GM18907 (cell line): Measurements from ENCODE around the gene TNIP2.
"Not testable (repeated sequence)": the region's sequence is repeated elsewhere in the genome, so short reads cannot be mapped to it uniquely, and the experiment has no call there.

Experiments
- ATAC-seq: cut with Tn5 transposase; IDR thresholded peaks from one replicate; pipeline ENCODE4 v1.9.1; 2021; ENCODE audit warnings: mild to moderate bottlenecking, moderate library complexity; ENCODE audit not compliant: unreplicated experiment

TNIP2 gene

DNA sequence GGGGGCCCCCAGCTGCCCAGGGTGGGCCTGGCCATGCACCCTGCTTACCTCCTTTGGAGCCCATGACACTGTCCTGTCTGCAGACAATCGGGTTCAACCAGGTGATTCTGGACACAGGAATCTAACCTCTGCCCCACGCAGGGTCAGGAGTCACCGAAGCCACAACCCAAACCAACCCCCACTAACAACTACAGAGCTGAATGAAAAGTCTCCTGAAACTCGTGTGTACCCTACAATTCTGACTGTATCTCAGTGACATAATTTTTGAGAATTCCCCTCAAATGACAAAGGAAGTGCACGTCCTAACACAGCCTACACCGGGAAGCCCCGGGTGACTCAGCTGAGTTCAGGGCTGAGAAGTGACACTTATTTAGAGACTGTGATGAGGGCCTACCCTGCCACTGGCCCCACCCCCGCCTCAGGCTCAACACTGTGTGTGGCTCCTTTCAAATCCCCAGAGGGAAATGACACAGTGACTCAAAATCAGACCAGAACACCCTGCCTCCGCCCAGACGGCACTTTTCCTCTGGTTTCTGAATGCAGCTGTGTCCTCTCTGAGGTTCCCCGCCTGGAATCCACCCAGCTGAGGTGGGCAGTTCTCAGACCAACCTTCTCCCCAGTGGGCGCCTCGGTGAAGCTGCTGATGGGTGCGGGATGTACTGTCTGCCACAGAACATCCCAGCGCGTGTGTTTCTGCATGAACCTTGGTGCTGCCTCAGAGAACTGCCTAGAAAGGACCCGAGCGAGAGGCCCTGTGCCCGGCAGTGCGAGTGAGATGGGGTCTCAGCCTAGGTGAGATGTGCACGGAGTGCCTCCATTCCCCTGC is 9.9 kb downstream of the TNIP2 start:
- peak; percentile 86 for ATAC-seq

DNA sequence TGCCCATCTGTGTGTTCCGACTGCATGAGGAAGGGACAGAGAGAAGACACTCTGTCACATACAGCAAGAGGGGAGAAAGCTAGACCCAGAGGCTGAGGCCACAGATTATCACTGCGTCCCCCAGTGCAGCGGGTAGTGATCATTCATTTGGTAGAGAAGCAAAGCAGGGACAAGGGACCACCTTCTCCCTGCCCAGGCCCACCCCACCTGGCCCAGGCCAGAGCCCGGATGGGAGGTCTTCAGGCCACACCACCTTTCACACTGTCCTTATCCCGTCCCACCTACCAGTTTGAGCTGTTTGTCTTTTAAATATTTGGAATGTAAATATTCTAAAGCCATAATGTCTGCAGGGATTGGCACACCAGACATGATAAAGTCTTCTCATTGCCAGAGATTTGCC is 10.6 kb downstream of the TNIP2 start:
- ATAC-seq, result no peak

DNA sequence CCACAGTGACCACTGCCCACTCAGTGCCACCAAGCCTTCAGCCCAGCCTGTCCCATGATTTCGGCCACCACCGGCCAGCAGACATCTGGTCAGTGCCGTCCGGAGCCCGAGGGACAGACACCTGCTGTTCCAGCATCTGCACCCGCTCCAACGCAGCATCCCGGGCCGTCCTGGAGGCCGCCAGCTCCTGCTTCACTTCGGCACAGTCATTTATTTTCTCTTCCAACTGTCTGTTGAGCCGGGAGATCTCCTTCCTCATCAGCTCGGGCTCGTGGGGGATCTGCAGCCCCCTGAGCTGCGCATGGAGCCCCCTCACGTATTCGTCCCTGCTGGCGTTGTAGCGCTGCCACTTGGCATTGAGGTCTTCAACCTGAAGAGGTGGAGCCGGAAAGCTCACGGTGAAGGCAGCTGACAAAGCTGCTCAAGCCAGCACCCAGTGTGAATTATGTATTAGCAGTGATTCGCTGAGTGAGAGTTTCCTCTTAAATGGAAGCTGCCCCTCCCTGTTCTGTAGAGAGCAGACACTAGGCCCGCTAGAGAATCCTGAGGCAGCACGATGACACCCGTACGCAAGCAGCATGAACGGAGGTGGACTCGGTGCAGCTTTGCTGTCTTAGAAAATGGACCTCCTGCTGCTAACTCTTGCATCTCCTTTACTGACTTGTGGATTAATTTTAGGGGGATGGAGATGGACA is 11.4 kb downstream of the TNIP2 start:
- no peak for ATAC-seq

DNA sequence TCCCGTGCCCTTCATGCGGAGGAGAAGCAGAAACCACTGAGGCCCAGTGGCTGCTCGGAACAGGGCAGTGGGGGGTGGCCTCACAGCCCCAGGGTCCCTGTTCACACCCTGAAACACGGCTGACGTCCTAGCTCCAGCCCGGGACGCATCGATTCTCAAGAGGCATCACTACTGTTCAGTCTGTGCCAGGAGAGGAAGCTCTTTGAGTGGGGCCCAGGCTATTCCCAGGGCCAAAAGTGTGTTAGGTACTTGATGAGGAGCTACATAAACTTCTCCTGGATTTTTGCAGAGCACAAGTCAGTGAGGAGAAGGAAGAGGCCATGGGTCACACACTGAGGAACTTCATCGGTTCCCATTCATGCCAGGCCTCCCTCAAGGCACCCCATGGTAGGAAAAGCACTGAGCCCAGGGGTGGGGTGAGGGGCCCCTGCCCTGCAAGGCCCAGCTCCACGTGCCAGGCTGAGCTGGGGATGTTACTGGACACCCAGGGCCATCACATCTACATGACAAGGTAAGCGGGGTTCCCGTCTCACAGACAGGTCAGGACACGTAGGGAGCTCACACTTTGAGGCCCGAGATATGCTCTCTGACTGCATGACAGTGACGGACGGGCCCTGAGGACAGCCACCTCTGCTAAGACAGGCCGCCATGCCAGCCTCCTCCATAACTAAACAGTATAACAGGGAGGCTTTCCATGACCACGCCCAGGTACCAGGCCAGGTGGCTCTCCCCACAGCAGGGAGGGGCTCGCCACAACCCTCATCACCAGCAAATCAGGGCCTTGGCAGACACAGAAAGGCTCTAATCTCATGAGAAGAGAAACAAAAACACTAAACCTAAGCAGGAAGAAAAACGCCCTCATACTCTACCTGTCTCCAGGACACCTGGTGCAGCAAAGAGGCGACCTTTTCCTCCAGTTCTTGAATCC is 12.4 kb downstream of the TNIP2 start:
- ATAC-seq, result no peak

DNA sequence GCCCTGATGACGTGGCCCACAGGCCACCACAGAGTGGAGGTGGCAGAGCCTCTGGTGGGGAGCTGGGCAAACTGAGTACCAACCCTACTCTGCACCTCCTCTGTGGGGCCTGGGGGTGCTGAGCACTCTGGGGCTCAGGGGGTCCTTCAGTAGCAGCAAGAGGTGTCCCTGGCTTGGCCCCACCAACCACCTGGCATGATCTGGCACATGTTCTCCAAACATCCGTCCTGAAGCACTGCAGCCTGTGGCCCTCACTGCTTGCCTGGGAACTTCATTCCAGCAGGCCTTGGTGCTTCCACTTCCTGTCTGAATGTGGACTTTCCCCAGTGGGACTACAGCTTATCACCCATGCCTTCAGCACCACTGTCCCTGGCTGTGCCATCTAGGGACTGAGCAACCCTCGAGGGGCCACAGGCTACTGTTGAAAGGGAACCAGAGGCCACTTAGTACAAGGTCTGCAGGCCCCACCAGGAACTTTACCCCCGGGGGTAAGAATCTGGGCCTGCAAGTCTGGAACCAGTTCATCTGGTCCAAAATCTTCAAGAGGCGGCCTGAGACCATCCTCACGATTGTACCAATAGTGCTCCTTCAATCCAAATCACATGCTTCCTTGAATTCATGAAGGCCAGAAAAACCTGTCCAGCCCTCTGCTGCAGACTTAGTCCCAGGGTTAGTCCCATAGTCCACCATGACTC is 13.2 kb downstream of the TNIP2 start:
- no peak for ATAC-seq

DNA sequence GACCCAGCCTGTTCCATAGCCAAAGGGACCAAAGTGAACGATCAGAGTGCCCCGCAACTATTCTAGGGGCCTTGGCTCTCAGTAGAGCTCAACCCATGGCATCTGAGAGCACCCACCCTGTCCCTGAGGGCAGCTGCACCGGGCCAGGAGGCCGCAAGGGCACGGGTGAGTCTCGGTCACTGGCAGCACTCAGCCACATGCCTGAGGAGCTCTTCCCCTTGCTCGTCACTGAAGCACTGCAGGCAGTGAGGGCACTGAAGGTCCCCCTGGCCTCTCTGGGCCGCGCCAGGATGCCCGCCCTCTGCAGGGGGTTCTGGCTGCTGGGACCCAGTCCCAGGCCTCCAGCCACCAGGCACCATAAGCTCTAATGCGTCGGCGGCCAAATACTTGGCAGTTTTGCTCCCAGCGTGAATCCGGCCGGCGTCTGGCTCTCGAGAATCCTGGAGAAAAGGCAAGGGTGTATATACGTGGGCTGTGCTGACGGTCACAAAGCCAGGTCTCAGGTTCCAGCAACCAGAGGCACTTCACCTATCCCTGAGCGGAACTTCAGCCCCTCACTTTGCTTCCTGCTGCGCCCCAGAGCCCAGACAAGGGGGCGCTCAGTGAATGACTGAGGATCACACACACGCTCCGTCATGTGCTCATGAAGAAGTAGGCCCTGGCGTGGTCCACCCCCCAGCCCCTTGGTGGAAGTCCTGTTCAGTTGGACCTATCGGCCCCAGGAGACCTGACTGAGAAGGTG is 13.9 kb downstream of the TNIP2 start:
- no peak for ATAC-seq

DNA sequence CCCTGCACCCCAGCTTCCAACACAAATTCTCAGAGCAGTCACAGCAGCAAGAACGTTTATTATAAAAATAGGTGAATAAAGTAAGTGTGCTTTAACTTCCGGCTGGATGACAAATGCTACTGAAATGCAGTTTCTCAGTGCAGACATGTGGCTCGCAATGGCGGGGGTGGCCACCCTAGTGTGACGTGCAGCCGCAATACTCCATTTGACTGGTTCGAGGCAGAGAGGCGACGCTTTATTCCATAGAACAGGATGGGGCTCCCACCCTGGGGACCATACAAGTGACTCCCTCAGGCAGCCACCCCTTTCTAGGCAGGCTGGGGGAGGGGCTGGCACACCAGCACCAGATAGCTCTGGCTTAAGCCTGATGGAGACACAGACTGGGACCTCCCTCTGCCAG is 14.5 kb downstream of the TNIP2 start:
- ATAC-seq, result no peak

DNA sequence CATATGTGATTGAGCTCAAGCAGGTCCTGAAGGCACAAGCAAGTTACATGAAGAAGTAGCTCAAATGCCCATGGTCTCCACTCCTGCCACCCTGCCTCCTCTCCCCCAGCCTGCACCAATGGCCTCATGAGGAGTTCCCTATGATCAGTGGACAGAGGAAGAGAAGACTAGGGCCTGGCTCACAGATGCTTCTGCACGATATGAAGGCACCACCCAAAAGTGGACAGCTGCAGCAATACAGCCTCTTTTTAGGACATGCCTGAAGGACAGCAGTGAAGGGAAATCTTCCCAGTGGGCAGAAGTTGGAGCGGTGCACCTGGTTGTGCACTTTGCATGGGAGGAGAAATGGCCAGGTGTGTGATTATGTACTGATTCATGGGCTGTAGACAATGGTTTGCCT is 17.8 kb downstream of the TNIP2 start:
- not testable (repeated sequence) for ATAC-seq

DNA sequence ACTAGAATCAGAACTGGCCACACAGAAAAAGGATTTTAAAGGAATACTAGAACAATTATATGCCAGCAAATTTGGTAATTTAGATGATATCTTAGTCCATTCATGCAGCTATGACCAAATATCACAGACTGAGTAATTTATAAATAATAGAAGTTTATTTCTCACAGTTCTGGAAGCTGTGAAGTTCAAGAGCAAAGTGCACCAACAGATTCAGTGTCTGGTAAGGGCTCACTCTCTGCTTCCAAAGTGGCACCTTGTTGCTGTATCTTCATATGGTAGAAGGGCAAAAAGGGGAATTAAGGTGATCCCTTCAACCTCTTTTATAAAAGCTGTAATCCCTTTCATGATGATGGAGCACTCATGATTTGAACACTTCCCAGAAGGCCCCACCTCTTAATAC is 20.3 kb downstream of the TNIP2 start:
- no peak for ATAC-seq

DNA sequence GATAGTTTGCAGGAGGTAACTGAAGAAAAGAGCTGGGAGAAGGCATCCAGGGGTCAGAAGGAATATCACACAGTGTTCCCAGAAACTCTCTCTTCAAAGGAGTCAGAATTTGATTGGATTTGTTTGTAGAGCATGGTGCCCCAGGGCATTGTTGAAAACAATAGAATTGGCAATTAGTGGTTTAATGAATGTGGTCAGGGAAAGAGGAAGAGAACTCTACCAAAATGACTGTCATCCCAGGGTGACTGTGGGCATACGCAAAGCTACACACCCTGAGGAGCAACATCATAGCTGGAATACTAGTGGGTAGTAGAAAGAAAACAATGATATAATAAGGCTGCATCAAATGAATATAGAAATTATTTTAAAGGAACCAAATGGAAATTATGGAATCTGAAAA is 21.5 kb downstream of the TNIP2 start:
- peak; percentile 45 for ATAC-seq

DNA sequence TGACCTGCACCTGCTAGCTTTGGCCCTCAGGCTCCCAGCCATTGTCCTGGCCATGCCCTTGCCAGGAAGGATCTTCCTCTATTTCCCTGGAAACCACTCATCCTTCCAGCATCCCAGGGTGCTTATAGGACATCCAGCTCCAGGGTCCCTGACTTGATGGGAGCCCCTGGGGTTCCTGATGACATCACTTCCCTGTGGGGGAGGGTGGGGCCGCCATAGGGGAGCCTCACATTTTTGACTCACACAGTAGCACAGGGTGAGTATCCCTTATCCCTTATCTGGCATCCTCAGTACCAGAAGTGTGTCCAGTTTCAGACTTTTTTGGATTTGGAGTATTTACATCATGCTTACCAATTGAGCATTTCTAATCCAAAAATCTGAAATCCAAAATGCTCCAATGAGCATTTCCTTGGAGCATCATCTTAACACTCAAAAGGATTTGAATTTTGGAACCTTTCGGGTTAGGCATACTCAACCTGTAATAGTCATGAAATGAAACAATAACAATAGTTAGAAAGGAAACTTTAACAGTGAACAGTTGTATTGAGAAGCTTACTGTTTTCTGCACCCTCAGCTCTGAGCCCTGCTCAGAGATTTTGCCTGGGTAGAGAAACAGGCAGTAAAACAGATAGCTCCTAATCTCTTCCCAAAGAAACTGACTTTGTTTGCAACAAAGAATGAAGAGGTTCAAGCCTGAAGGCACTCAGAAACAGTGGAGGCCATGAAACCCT is 22.1 kb downstream of the TNIP2 start:
- ATAC-seq, result no peak

DNA sequence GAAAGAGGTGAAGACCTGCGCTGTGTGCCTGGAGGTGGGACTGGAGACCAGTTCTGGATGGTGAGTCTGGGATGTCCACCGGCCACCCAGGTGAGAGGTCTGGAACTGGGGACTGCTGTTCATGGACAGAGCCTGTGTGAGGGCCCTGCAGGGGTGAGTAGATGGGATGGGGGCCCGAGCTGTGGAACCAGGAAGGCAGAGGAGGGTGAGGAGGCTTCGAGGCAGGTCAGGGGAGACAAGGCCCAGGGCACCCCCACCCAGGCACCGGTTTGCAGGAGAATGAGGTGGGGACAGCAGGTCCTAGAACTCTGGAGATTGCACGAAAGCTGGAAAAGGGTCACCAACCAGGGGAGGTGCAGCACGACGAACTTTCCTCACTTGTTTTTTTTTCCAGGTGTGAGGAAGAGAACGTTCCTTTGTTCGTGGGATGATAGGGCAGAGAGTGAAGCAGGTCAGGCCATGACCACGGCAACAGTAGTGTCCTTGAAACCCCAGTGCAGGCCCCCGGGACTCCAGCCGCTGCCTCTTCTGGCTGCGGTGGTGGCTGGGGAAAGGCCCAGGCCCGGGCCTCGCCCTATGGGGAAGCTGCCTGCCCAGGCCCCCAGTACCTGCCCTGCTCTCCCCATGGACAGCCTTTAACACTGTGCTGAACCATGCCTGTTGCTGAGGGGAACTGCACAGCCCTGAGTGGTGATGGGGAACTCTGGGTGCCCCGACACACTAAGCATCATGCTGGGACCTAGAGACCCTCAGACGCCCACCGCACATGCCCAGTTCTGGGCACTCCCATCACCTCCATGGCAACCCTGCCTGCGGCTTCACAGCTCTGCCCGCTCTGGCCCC is 22.9 kb downstream of the TNIP2 start:
- ATAC-seq, result no peak

DNA sequence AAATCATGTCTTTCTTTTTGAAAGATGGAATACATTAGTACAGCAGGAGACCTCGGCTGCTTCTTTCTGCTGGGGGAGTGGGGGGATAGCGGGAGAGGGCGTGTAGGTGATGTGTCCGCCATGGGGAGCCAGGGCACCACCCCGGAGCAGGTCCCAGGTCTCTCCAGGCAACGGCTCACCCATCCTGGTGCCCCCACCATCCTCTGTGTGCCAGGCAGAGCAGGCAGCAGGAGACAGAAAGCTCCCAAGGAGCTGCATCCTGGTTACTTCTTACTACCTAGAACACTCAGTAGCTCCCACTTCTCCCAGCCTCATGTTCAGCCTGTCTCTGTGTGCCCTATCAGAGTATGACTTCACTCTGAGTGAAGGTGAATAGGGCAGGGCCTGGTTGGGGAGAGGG is 23.6 kb downstream of the TNIP2 start:
- ATAC-seq, result no peak

DNA sequence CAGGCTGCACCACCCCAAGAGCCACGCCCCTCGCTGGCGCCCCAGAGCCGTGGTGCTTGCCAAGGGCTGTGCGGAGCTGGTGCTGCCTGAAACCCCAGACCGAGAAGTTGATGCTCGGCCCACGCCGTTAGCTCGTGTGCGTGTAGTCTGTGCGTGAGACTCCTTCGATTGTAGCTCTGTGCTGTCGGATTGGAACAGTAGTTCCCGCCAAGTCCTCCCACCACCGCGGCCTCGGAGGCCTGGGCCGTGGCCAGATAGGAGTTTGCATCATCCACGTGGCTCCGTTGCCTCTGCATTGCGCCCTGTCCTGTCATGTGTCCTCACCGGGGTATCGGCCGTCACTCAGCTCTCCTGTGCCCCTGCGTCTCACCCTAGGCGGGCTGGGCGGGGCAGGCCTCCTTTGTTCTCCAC is 24.2 kb downstream of the TNIP2 start:
- ATAC-seq, result no peak

DNA sequence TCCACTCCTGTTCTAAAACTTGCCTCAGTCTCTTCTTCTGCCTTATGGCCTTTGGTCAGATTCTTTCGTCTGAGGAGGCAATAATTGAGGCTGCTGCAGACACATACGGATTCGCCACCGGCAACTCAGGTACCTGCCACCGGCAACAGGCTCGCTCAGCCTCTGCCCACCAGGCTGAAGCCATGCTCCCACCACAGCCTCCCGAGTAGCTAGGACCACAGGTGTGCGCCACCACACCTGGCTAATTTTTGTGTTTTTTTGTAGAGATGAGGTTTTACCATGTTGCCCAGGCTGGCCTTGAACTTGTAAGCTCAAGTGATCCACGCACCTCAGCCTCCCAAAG is 26.6 kb downstream of the TNIP2 start:
- ATAC-seq, result no peak

DNA sequence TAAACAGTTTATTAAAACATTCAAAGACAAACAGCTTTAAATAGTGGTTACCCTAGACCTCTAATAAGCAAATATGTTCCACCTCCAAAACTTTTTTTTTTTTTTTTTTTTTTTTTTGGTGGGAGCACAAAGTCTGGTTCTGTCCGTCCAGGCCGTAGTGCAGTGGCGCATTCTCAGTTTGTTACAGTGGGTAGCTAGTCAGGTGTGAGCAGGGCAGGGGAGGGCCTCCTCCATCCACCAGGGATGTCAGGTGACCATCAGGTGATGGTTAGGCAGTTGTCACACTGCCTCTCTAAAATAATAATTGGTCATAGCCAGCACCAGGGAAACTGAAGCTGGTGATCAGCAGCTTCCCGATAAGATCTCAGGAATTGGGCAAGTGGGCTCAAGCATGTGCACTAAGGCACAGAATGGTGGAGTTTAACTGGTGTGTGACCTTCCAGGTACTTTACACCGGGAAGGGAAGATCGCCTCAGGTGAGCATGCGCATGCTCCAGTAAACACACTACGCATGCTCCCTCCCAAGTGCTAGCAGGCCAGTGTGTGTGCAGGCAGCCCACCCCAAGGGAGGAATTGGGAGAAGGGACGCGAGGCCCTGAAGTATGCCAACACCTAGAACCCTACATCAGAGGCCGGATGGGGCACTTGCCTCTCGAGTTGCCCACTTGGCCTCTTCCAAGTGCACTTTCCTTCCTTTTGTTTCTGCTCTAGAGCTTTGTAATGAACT is 27.2 kb downstream of the TNIP2 start:
- ATAC-seq, result no peak

DNA sequence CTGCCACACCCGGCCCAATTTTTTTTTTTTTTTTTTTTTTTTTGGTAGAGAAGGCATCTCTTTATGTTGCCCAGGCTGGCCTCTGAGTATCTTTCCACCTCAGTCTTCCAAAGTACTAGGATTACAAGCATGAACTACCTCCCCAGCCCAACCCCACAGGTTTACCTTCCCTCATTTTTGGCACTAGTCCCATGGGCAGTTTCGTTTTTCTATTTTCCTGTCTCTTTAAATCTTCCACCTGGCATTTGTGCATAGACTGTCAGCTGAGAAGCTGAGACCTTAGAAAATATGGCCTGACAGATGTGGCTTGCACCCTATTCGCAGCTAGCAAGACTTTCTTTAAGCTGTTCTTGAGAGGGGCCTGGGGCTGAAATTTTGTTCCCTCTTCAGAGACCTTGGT is 27.9 kb downstream of the TNIP2 start:
- ATAC-seq, result no peak

DNA sequence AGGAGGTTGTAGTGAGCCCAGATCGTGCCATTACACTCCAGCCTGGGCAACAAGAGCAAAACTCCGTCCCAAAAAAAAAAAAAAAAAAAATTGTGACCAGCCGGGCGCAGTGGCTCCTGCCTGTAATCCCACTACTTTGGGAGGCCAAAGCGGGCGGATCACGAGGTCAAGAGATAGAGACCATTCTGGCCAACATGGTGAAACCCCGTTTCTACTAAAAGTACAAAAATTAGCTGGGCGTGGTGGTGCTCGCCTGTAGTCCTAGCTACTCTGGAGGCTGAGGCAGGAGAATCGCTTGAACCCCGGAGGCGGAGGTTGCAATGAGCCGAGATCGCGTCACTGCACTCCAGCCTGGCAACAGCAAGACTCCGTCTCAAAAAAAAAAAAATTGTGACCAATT is 29.3 kb downstream of the TNIP2 start:
- not testable (repeated sequence) for ATAC-seq
